Neural cell (in vitro differentiated cells): Measurements from ENCODE around the gene MPND. TPM values are rescaled to one million over a fixed set of nuclear protein-coding genes. Genes with fewer than 3 reads are reported as not detected.

Experiments used
- H2AFZ ChIP-seq: fragments of 200-600, 300-800 bp; sonication (generic), shearing (Covaris generic); 2 replicates; pipeline ENCODE4 v1.6.0; 2014; ENCODE audit warnings: low read depth, mild to moderate bottlenecking, antibody characterized with exemption, low read length, moderate library complexity
- H3F3A ChIP-seq: fragments of 200-600 bp; shearing (Covaris generic); 2 replicates; pipeline ENCODE4 v1.6.1; 2016; ENCODE audit warnings: mild to moderate bottlenecking, moderate library complexity, mixed read lengths, antibody characterized with exemption, low read length; ENCODE audit not compliant: insufficient read depth, poor library complexity, severe bottlenecking
- H3K27ac ChIP-seq: fragments of 200-600, 300-800 bp; sonication (generic), shearing (Covaris generic); 2 replicates; pipeline ENCODE4 v1.5.1; 2014; ENCODE audit warnings: mild to moderate bottlenecking, low read length, moderate library complexity
- H3K27me3 ChIP-seq: fragments of 300-800, 200-600 bp; sonication (generic), shearing (Covaris generic); 2 replicates; pipeline ENCODE4 v1.6.0; 2014; ENCODE audit warnings: mild to moderate bottlenecking, low read depth, low read length, moderate library complexity; ENCODE audit not compliant: insufficient read depth
- H3K36me3 ChIP-seq: fragments of 300-800, 200-600 bp; sonication (generic), shearing (Covaris generic); 2 replicates; pipeline ENCODE4 v1.5.1; 2014; ENCODE audit warnings: mild to moderate bottlenecking, antibody characterized with exemption, low read length, moderate library complexity; ENCODE audit not compliant: insufficient read depth
- H3K4me2 ChIP-seq: fragments of 300-800, 200-600 bp; sonication (generic), shearing (Covaris generic); 2 replicates; pipeline ENCODE4 v1.6.0; 2014; ENCODE audit warnings: mild to moderate bottlenecking, low read length
- H3K4me3 ChIP-seq: fragments of 300-800, 200-600 bp; sonication (generic), shearing (Covaris generic); 2 replicates; pipeline ENCODE4 v1.5.1; 2014; ENCODE audit warnings: mild to moderate bottlenecking, low read length, moderate library complexity
- H3K79me2 ChIP-seq: fragments of 200-600 bp; shearing (Covaris generic); replicated peaks from 2 replicates; pipeline ENCODE4 v1.6.0; 2014; ENCODE audit warnings: mild to moderate bottlenecking, low read length, moderate library complexity; ENCODE audit not compliant: insufficient read depth
- H3K9ac ChIP-seq: fragments of 300-800, 200-600 bp; sonication (generic), shearing (Covaris generic); 2 replicates; pipeline ENCODE4 v1.6.1; 2016; ENCODE audit warnings: mild to moderate bottlenecking, low read length, mixed read lengths
- H3K9me2 ChIP-seq: fragments of 200-600 bp; shearing (Covaris generic); 2 replicates; pipeline ENCODE4 v1.6.1; 2016; ENCODE audit warnings: mild to moderate bottlenecking, low read length, mixed read lengths; ENCODE audit not compliant: insufficient read depth
- H3K9me3 ChIP-seq: fragments of 200-600, 300-800 bp; sonication (generic), shearing (Covaris generic); 2 replicates; pipeline ENCODE4 v1.6.1; 2016; ENCODE audit warnings: mild to moderate bottlenecking, mixed run types, low read length, moderate library complexity, mixed read lengths
- H4K20me1 ChIP-seq: fragments of 200-600 bp; shearing (Covaris generic); 2 replicates; pipeline ENCODE4 v1.6.1; 2016; ENCODE audit warnings: mild to moderate bottlenecking, mixed run types; ENCODE audit not compliant: insufficient read depth
- CTCF ChIP-seq: fragments of 450-650 bp; IDR thresholded peaks from 2 replicates; pipeline ENCODE4 v1.5.1; 2014; ENCODE audit warnings: antibody characterized with exemption, mild to moderate bottlenecking, moderate library complexity; ENCODE audit not compliant: poor library complexity, severe bottlenecking
- EP300 ChIP-seq: fragments of 450-650 bp; conservative IDR thresholded peaks from 2 replicates; pipeline ENCODE4 v1.6.1; 2014; ENCODE audit warnings: antibody characterized with exemption, mild to moderate bottlenecking, moderate library complexity; ENCODE audit not compliant: poor library complexity, severe bottlenecking
- EZH2 ChIP-seq: fragments of 200-600, 300-800 bp; shearing (Covaris generic), sonication (generic); IDR thresholded peaks from 2 replicates; pipeline ENCODE4 v1.6.1; 2014; ENCODE audit warnings: antibody characterized with exemption, low read length, borderline replicate concordance, mild to moderate bottlenecking; ENCODE audit not compliant: insufficient read depth, poor library complexity, severe bottlenecking
- MXI1 ChIP-seq: fragments of 450-650 bp; conservative IDR thresholded peaks from 2 replicates; pipeline ENCODE4 v1.6.1; 2014; ENCODE audit warnings: antibody characterized with exemption, mild to moderate bottlenecking; ENCODE audit not compliant: poor library complexity, severe bottlenecking
- POLR2AphosphoS5 ChIP-seq: IDR thresholded peaks from 2 replicates; pipeline ENCODE4 v1.6.1; 2012
- RAD21 ChIP-seq: fragments of 450-650 bp; conservative IDR thresholded peaks from 2 replicates; pipeline ENCODE4 v1.6.1; 2014; ENCODE audit warnings: antibody characterized with exemption, mild to moderate bottlenecking, moderate library complexity
- REST ChIP-seq: IDR thresholded peaks from 2 replicates; pipeline ENCODE4 v1.6.1; 2012; ENCODE audit warnings: borderline replicate concordance
- SMC3 ChIP-seq: fragments of 450-650 bp; conservative IDR thresholded peaks from 2 replicates; pipeline ENCODE4 v1.6.1; 2014; ENCODE audit warnings: antibody characterized with exemption, mild to moderate bottlenecking, moderate library complexity; ENCODE audit not compliant: poor library complexity
- TAF1 ChIP-seq: IDR thresholded peaks from 2 replicates; pipeline ENCODE4 v1.6.1; 2012; ENCODE audit warnings: low read depth
- polyA plus RNA-seq: library from polyadenylated mRNA; depleted of rRNA; stranded (reverse); fragments of >200 nt; gene quantifications from 2 replicates; pipeline ENCODE4 v1.2.3, GENCODE V29; 2014

MPND gene
- polyA plus RNA-seq, 1 donor from 2014 or later, result 34.8 TPM

GRCh38 chr19:4389064-4389375 is 45.7 kb downstream of the MPND start:
- H3K79me2 ChIP-seq, result peaks cover 12% of the 10 kb centered on the region
- no peaks in the 10 kb centered on the region for H3K9me2 ChIP-seq
- no peak overlapping the region for H3K4me2 ChIP-seq
- no peak overlapping the region for H3K4me3 ChIP-seq
- H3K9me3 ChIP-seq, result no peaks in the 10 kb centered on the region
- no peak for TF ChIP-seq CTCF
- no peak for TF ChIP-seq TAF1
- TF ChIP-seq EP300, result no peak
- no peak for TF ChIP-seq POLR2AphosphoS5
- TF ChIP-seq REST, result no peak
- no peak for TF ChIP-seq RAD21
- TF ChIP-seq MXI1, result no peak
- TF ChIP-seq SMC3, result no peak
- no peak for TF ChIP-seq EZH2
- no peaks in the 10 kb centered on the region for H4K20me1 ChIP-seq
- H3K9ac ChIP-seq, result no peak overlapping the region
- no peaks in the 10 kb centered on the region for H3K27me3 ChIP-seq
- no peak overlapping the region for H2AFZ ChIP-seq
- peak overlapping the region; percentile 12 for H3K27ac ChIP-seq
- H3K36me3 ChIP-seq, result no peaks in the 10 kb centered on the region
- H3F3A ChIP-seq, result no peaks in the 10 kb centered on the region

DNA sequence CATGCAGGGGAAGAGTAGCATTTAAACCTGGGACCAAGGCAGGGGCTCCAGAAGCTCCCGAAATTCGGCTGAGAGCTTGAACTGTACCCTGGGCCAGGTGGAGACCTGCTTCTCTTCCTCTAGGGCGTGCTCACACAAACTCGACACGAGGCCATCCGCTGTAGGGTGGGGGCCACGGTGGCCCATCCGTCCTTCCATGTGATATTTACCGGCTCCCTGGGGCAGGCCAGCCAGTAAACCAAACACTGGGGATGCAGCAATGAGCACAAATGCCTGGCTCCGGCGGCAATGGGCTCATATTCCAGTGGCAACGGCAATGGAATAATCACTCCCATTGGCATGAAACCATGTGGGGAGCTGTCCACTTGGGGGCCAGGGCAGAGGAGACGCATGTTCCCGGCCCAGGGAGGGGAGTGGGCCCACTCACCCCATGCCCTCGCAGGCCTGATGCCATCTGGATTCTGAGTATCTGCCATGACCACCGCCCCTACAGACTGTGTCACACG is 46.2 kb downstream of the MPND start:
- Histone ChIP-seq H3K9ac (peak overlapping the region; percentile 65), H3K79me2 (peaks cover 15% of the 10 kb centered on the region), H3K9me3 (no peaks in the 10 kb centered on the region), H3K4me3 (peak overlapping the region; percentile 54), H4K20me1 (no peaks in the 10 kb centered on the region), H3K27me3 (no peaks in the 10 kb centered on the region), H3K27ac (peak overlapping the region; percentile 88), H2AFZ (no peak overlapping the region), H3K4me2 (no peak overlapping the region), H3K9me2 (no peaks in the 10 kb centered on the region), H3K36me3 (no peaks in the 10 kb centered on the region), H3F3A (no peaks in the 10 kb centered on the region)
- TF ChIP-seq CTCF, result no peak
- TF ChIP-seq MXI1, result no peak
- TF ChIP-seq REST, result no peak
